Skeletal muscle cell (primary cell): ENCODE results near the gene TTC34.

Experiments used
- DNase-seq: peaks from one replicate; pipeline ENCODE4 v3.0.0-alpha.2; 2010; ENCODE audit warnings: low read depth
- H3K4me3 ChIP-seq: 2 replicates; pipeline ENCODE4 v1.5.1; 2011; ENCODE audit warnings: low read depth, mild to moderate bottlenecking, control low read depth, low read length, moderate library complexity

The TTC34 gene

DNA sequence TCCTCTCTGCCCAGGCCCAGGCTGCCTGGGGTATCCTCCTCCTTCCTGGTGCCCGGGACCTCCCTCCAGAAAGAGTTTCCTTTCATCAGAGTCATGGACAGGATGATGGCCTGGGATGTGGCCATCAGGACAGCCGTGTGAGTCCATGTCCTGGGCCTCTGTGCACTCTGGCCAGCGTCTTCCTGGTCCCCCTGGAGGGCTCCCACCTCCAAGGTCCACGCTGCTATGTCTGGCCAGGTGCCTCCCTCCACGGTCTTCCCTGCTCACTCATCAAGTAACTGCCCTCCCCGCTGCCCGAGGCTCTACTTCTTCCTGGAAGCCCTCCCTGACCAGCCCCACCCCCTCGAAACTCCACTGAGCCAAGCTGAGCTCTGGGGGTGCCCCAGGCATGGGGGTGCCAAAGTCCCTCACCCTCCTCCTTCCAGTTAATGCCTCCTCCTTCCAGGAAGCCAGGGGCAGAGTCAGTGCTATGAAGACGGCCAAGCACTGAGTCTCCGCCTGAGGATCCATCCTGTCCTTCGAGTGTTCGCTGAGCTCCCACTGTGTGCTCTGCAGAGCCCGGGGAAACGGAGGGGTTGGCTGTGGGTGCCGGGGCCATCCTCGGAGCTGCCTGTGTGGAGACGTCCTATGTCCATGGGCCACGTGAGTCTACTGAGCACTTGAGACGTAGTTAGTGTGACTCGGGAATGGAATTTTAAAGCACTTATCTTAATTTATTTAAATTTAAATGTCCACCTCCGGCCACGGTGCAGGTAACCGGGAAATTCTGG, 28.5 kb upstream of the TTC34 start:
- H3K4me3 ChIP-seq, result no peak overlapping the region
- no peak for DNase-seq

DNA sequence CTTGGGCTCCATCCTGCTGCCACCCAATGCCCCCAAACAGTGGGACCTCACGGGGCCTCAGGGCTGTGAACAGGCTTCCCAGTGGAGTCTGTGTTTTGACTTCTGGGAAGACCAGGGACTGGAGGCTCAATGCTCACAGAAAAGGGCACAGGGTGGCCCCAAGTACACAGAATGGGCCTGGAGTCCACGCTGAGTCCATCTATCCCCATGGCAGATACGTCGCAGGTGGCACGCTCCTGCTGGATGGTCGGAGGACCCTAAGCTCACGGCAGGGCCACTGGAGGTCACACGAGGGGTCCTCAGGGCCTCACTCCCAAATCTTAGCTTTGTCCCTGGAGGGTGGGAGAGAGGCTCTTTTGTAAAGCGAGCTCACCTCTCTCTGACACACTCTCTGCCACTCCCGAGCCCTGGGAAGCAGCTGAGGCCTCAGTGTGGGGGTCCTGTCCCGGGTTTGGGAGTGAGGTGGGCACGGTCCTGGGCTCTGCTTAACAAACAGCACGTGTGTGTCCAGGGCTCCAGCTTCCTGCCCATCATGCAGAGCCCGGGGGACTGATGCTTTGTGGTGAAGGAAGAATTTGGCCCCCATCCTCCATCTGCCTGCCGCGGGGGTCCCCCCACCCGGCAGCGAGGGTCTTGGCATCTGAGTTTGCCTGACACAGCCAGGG, 27.2 kb upstream of the TTC34 start:
- DNase-seq, result no peak
- no peak overlapping the region for H3K4me3 ChIP-seq

GRCh38 chr1:2826736-2827292, 25.3 kb upstream of the TTC34 start:
- no peak for DNase-seq
- H3K4me3 ChIP-seq, result no peak overlapping the region

- DNase-seq, result no peak
- H3K4me3 ChIP-seq, result no peak overlapping the region
Observed at GRCh38 chr1:2826316-2826715, 24.8 kb upstream of the TTC34 start.

DNA sequence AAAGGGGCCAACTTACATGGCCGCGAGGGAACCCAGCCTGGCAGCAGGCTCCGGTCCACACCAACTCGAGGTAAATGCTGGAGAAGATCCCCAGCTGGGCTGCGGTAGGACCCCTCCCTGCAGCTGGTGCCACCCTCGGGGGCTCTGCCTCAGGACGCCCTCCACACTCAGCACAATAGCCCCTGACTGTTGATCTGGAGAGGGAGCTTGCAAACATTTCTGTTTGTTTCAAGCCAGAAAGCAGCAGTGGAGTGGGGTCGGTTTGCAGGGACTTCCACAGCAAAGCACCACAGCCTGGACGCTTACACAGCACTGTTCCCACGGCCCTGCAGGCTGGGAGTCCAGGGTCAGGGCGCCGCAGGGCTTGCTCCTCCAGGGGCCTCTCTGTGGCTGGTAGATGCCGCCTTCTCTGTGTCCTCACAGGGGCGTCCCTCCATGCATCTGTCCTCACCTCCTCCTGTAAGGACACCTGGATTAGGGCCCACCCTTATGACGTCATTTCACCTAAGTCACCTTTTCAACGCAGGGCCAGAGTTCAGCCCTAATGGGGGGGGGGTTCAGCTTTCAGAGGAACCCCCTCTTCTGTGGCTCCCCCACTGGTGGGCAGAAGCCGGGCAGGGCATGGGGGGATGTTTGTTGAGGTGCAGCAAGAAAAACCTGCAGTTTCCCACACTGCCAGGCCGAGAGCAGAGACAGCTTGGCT, 24.1 kb upstream of the TTC34 start:
- no peak for DNase-seq
- H3K4me3 ChIP-seq, result no peak overlapping the region

DNA sequence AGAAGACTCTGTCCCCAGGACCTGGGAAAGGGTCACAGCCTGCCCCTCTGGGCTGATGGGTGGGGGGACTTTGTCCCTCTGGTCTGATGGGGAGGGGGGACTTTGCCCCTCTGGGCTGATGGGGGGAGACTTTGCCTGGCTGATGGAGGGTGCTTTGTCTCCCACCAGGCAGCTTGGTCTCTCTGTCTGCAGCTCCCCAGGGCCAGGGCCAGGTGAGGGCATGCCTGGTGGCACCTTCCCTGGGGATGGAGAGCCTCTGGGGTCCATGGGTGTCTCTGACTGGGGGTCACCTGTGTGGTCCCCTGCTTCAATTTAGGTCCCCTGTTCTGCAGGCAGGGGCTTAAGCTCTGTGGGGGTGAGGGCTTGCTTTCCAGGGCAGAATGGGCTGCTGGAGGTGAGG, 23.5 kb upstream of the TTC34 start:
- H3K4me3 ChIP-seq, result no peak overlapping the region
- DNase-seq, result no peak

GRCh38 chr1:2823921-2824610, 22.6 kb upstream of the TTC34 start:
- no peak overlapping the region for H3K4me3 ChIP-seq
- no peak for DNase-seq

GRCh38 chr1:2822621-2823145, 21.2 kb upstream of the TTC34 start:
- H3K4me3 ChIP-seq, result no peak overlapping the region
- no peak for DNase-seq

DNA sequence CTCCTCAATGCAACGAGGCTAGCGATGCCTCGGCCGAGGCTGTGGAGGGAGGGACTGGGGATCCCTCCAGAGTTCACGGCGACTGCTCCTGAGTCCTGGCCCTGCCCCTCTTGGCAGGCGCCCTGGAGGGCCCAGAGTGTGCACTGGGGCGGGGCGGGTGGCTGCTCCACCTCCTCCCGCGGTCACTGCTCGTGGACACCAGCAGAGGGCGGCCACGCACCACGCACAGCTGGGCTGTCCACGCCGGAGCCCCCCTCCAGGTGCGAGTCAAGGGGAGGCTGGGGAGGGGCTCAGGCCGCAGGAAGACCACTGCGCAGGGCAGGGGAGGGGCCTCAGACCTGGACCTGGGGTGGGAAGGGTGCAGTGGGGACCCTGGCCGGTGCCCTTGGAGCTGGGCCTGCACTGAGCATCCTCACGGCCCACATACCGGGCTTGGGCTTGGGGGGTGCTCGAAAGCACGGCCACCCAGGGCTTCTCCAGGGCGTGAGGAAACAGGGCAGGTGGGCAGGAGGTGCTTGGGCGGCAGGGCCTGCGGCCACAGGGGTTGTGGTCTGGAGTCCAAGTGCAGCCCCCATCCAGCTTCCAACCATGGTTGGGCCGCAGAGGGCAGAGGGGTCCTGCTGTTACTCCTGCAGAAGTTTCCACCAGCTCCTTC, 20.6 kb upstream of the TTC34 start:
- no peak overlapping the region for H3K4me3 ChIP-seq
- no peak for DNase-seq

- DNase-seq, result no peak
- no peak overlapping the region for H3K4me3 ChIP-seq
Observed at GRCh38 chr1:2821373-2821955, 20.0 kb upstream of the TTC34 start.

DNA sequence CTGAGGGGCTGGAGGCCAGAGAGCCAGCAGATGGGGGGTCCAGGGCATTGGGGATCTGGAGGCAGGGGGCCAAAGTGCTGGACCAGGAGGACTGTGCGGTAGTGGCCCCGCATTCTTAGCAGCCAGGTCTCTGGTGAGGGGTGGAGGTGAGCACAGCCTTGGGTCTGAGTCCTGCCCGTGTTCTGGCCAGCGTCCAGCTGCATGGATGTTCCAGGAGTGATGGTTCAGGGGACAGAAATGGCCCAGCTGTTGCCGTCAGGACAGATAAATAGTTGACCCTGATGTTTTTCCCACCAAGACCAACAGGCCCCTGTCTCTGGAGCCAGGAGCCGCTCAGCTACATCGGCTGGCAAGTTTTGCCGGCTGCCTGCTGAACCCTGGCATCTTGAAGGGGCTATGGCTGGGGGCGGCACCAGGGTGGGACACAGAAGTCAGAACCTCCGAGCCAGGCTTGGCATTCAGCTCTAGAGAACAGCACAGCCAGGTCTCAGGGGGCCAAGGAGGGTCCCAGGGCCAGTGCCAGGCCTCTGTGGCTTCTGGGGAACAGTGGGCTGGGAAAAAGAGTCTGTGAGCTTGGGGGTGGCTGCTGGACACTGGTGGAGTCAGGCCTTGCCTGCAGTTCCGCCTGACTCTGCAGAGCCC, 19.4 kb upstream of the TTC34 start:
- H3K4me3 ChIP-seq, result no peak overlapping the region
- DNase-seq, result no peak

- DNase-seq, result no peak
- H3K4me3 ChIP-seq, result no peak overlapping the region
Observed at GRCh38 chr1:2819831-2820730, 18.6 kb upstream of the TTC34 start.

DNA sequence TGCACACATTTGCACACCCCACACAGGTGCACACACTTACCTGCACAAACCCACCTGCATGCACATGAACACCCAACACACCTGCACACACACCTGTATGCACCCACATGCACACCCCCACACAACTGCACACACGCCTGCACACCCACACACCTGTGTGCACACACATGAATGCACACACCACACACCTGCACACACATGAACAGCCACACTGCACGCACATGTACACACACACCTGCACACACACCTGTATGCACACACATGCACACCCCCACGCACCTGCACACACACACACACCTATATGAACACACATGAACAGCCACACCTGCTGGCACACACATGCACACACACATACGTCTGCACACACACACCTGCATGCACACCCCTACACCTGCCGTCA, 17.9 kb upstream of the TTC34 start:
- no peak for DNase-seq
- H3K4me3 ChIP-seq, result no peak overlapping the region

DNA sequence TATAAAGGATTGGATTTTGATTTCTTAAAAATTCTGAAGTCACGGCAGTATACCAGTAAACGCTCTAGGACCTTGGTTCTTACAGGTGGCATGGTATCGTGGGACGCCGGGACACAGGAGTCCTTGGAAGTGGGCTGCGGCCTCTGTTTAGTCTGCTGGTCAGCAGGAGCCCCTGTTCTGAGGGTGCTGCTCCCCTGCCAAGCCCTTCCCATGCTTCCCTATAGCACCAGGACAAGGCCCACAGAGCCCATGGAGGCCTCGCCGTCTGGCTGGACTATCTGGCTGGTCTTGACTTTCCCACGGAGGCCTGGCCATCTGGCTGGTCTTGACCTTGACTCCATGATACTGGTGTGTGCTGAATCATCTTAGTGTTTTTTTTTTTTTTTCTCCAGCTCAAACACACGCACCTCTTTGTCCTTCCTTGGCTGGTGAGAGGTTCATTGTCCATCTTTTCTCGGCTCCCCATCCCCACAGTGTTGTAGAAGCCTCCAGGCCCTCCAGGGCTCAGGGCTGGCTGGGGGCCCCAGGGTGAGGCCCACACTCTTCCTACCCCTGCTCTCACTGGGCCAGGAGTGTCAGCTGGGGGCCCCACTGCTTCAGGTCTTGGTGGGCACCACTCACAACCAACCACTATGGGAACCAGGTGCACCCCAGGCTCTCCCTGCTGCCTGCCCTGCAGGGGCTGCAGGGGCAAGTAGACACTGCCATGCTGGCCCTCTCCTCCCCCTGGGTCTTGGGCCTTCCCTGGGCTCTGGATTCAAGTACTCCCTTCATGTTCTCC, 16.5 kb upstream of the TTC34 start:
- H3K4me3 ChIP-seq, result no peak overlapping the region
- DNase-seq, result no peak

- H3K4me3 ChIP-seq, result no peak overlapping the region
- DNase-seq, result no peak
Observed at GRCh38 chr1:2816786-2817185, 15.3 kb upstream of the TTC34 start.

- DNase-seq, result no peak
- no peak overlapping the region for H3K4me3 ChIP-seq
Observed at GRCh38 chr1:2815551-2815950, 14.1 kb upstream of the TTC34 start.
